Measurements from ENCODE around the gene CHRM5.

DNA sequence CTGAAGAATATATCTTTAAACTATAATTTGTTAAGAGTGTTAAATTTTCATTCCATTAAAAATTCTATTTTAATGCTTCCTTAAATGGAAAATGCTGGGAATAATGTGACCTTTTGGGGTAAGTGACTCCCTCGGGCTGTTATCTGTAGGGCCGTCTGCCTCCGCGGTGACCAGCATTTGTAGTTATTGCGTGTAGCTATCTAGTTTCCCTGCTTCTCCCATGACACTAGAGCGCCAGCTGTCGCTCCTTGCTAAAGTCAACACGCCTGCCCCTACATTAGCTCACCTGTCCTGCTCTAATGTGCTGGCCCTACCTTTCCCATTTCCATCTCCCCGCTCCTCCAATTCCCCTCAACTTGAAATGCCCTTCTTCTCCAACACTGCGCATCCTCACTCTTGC is 12.4 kb upstream of the CHRM5 start:
- TF ChIP-seq, protein P1, sequence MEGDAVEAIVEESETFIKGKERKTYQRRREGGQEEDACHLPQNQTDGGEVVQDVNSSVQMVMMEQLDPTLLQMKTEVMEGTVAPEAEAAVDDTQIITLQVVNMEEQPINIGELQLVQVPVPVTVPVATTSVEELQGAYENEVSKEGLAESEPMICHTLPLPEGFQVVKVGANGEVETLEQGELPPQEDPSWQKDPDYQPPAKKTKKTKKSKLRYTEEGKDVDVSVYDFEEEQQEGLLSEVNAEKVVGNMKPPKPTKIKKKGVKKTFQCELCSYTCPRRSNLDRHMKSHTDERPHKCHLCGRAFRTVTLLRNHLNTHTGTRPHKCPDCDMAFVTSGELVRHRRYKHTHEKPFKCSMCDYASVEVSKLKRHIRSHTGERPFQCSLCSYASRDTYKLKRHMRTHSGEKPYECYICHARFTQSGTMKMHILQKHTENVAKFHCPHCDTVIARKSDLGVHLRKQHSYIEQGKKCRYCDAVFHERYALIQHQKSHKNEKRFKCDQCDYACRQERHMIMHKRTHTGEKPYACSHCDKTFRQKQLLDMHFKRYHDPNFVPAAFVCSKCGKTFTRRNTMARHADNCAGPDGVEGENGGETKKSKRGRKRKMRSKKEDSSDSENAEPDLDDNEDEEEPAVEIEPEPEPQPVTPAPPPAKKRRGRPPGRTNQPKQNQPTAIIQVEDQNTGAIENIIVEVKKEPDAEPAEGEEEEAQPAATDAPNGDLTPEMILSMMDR (IDR thresholded peaks at IDR 0.05), result no peak
- TF ChIP-seq POLR2A (IDR thresholded peaks at IDR 0.05), result no peak
